ENCODE results near the gene MCL1. TPM values are rescaled to one million over a fixed set of nuclear protein-coding genes. Genes with fewer than 3 reads are reported as not detected.

Gene MCL1
- total and polyA plus RNA-seq, 2 experiments from 2014 or later, result 55.3 to 244 TPM

DNA sequence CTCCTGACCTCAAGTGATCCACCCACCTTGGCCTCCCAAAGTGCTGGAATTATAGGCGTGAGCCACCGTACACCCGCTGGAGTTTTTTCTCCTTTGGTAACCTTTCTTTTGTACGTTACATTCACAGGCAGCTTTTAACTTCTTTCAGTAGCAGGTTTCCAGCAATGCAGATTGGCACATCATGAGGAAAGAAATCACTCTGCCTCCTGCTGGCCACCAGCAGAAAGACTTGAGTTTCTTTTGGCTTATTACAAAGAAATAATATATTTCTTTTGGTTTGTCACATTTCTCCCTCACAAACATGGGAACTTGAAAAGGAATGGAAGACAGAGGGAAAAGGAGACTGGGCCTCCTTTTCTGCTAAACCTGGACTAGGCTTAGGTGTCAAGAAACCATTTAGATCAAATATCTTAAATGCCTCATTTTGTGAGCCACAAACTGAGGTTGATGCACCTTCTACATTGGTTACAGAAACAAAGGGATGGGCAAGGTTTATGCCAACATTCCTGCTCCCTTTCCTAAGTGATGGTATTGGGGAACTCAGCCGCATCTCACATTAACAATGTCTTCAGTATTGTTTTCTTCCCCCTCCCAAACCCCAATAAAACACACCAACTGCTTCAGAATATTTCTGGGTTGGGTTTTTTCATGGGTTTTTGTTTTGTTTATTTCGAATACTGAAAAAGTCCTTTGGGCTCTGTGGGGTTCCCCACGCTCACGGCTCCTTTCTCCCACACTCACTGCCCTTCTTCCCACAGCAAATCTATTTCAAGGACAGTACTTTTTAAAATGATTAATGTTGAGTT, 42.3 kb upstream of the MCL1 start:
- no peaks in the 10 kb centered on the region for H3K9me3 Mint-ChIP-seq
- H3K36me3 ChIP-seq (ENCODE audit: insufficient read depth), result peaks cover 64% of the 10 kb centered on the region
- peak overlapping the region; percentile 93 for H3K27ac ChIP-seq (ENCODE audit: low read depth)

GRCh38 chr1:150620919-150621318, 41.5 kb upstream of the MCL1 start:
- H3K27ac ChIP-seq (ENCODE audit: low read depth), result 0 out of 2 replicates have a peak overlapping the region, but pooled peaks have one; percentile 8
- ATAC-seq (no peak), DNase-seq (ENCODE audit: low spot score) (no peak)
- Mint-ChIP-seq H3K4me3 (no peak overlapping the region), H3K9me3 (no peaks in the 10 kb centered on the region), H3K4me1 (peaks cover 32% of the 10 kb centered on the region), H3K27me3 (ENCODE audit: insufficient read depth, low read depth, poor library complexity) (peaks cover 5% of the 10 kb centered on the region), H3K36me3 (ENCODE audit: low read depth) (peaks cover 89% of the 10 kb centered on the region), H3K27ac (no peak overlapping the region)
- H2AFZ ChIP-seq, result no peak overlapping the region
- H3K36me3 ChIP-seq (ENCODE audit: insufficient read depth), result peaks cover 57% of the 10 kb centered on the region
- no peaks in the 10 kb centered on the region for H3K9me2 ChIP-seq (ENCODE audit: insufficient read depth)
- peaks cover 36% of the 10 kb centered on the region for H3K79me2 ChIP-seq (replicated peaks; ENCODE audit: insufficient read depth)
- H3K4me2 ChIP-seq, result no peak overlapping the region
- peaks cover 22% of the 10 kb centered on the region for H3F3A ChIP-seq (replicated peaks; ENCODE audit: low read depth)
- peaks cover 13% of the 10 kb centered on the region; the same call in 1 of the 2 replicates for H4K20me1 ChIP-seq (replicated peaks; ENCODE audit: insufficient read depth)
- no peaks in the 10 kb centered on the region for H3K27me3 ChIP-seq (ENCODE audit: insufficient read depth)
- H3K4me3 ChIP-seq, result no peak overlapping the region
- peaks cover 13% of the 10 kb centered on the region for H3K4me1 ChIP-seq (ENCODE audit: insufficient read depth)
- TF ChIP-seq EZH2phosphoT487 (IDR thresholded peaks at IDR 0.05; ENCODE audit: unreplicated experiment), result no peak
- TF ChIP-seq ZNF331 (CRISPR knock-in tag; IDR thresholded peaks at IDR 0.05; ENCODE audit: low read depth), result no peak
- TF ChIP-seq, protein P1, sequence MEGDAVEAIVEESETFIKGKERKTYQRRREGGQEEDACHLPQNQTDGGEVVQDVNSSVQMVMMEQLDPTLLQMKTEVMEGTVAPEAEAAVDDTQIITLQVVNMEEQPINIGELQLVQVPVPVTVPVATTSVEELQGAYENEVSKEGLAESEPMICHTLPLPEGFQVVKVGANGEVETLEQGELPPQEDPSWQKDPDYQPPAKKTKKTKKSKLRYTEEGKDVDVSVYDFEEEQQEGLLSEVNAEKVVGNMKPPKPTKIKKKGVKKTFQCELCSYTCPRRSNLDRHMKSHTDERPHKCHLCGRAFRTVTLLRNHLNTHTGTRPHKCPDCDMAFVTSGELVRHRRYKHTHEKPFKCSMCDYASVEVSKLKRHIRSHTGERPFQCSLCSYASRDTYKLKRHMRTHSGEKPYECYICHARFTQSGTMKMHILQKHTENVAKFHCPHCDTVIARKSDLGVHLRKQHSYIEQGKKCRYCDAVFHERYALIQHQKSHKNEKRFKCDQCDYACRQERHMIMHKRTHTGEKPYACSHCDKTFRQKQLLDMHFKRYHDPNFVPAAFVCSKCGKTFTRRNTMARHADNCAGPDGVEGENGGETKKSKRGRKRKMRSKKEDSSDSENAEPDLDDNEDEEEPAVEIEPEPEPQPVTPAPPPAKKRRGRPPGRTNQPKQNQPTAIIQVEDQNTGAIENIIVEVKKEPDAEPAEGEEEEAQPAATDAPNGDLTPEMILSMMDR (conservative IDR thresholded peaks at IDR 0.05; ENCODE audit: low read depth in 2 of 2), result no peak
- TF ChIP-seq ZNF114 (CRISPR knock-in tag; IDR thresholded peaks at IDR 0.05), result no peak
- no peak for TF ChIP-seq CREB1 (CRISPR knock-in tag; IDR thresholded peaks at IDR 0.05; ENCODE audit: low read depth)
- no peak for TF ChIP-seq EZH2 (IDR thresholded peaks at IDR 0.05; ENCODE audit: low read depth, unreplicated experiment)
- no peak for TF ChIP-seq NANOG (IDR thresholded peaks at IDR 0.05; ENCODE audit: borderline replicate concordance)
- TF ChIP-seq, protein P2, sequence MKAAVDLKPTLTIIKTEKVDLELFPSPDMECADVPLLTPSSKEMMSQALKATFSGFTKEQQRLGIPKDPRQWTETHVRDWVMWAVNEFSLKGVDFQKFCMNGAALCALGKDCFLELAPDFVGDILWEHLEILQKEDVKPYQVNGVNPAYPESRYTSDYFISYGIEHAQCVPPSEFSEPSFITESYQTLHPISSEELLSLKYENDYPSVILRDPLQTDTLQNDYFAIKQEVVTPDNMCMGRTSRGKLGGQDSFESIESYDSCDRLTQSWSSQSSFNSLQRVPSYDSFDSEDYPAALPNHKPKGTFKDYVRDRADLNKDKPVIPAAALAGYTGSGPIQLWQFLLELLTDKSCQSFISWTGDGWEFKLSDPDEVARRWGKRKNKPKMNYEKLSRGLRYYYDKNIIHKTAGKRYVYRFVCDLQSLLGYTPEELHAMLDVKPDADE (IDR thresholded peaks at IDR 0.05), result no peak

More for the DNA sequence above, 42.3 kb upstream of the MCL1 start:
- no peak overlapping the region for H2AFZ ChIP-seq
- H3K27me3 Mint-ChIP-seq (ENCODE audit: insufficient read depth, low read depth, poor library complexity), result peaks cover 3% of the 10 kb centered on the region
- peaks cover 89% of the 10 kb centered on the region for H3K36me3 Mint-ChIP-seq (ENCODE audit: low read depth)
- no peak overlapping the region for H3K4me3 Mint-ChIP-seq
- peaks cover 17% of the 10 kb centered on the region for H4K20me1 ChIP-seq (replicated peaks; ENCODE audit: insufficient read depth)
- H3K9me2 ChIP-seq (ENCODE audit: insufficient read depth), result no peaks in the 10 kb centered on the region
- peaks cover 22% of the 10 kb centered on the region for H3F3A ChIP-seq (replicated peaks; ENCODE audit: low read depth)
- no peak overlapping the region for H3K4me3 ChIP-seq
- TF ChIP-seq ZNF114 (CRISPR knock-in tag; IDR thresholded peaks at IDR 0.05), result no peak
- TF ChIP-seq, protein P1 (conservative IDR thresholded peaks at IDR 0.05; ENCODE audit: low read depth in 2 of 2), result peak; percentile 67 to 84
- H3K4me2 ChIP-seq, result no peak overlapping the region
- H3K4me1 Mint-ChIP-seq, result peaks cover 35% of the 10 kb centered on the region
- H3K79me2 ChIP-seq (replicated peaks; ENCODE audit: insufficient read depth), result peaks cover 43% of the 10 kb centered on the region
- peak overlapping the region; percentile 87; the same call in 1 of the 2 replicates for H3K27ac Mint-ChIP-seq
- peaks cover 13% of the 10 kb centered on the region for H3K4me1 ChIP-seq (ENCODE audit: insufficient read depth)
- no peaks in the 10 kb centered on the region for H3K27me3 ChIP-seq (ENCODE audit: insufficient read depth)
- DNase-seq (ENCODE audit: low spot score) (peak; percentile 76), ATAC-seq (peak; percentile 24; the same call in 2 of the 3 replicates)

Data from GM23338 (cell line).